ENCODE measurements around the gene MDP1.
"Not testable (repeated sequence)": the region's sequence is repeated elsewhere in the genome, so short reads cannot be mapped to it uniquely, and the experiment has no call there.

The MDP1 gene

GRCh38 chr14:24202538-24202937 lies 13.3 kb downstream of the MDP1 start:
- DNase-seq (ENCODE audit: low read depth in 4 of 4, low spot score in 1 of 4), result not testable (repeated sequence)

- no peak for DNase-seq (ENCODE audit: low read depth in 4 of 4, low spot score in 1 of 4)
These were observed 16.9 kb downstream of the MDP1 start for GRCh38 chr14:24198814-24199524.

- no peak for DNase-seq (ENCODE audit: low read depth in 4 of 4, low spot score in 1 of 4)
These were observed 18.8 kb downstream of the MDP1 start for GRCh38 chr14:24197056-24197450.

- DNase-seq (ENCODE audit: low read depth in 4 of 4, low spot score in 1 of 4), result no peak
These were observed 19.5 kb downstream of the MDP1 start for GRCh38 chr14:24196071-24197055.

GRCh38 chr14:24195186-24196070 lies 20.4 kb downstream of the MDP1 start, which contains the start of gene TM9SF1:
Gene TM9SF1, minus strand, starts transcription at chr14:24195441. Its CDS starts 422 bp downstream, at chr14:24195019.
- DNase-seq (ENCODE audit: low read depth in 4 of 4, low spot score in 1 of 4), result peak; percentile 63 to 78 (median 76)

- no peak for DNase-seq (ENCODE audit: low read depth in 4 of 4, low spot score in 1 of 4)
These were observed 21.0 kb downstream of the MDP1 start for GRCh38 chr14:24194873-24195185.

- no peak for DNase-seq (ENCODE audit: low read depth in 4 of 4, low spot score in 1 of 4)
These were observed 21.5 kb downstream of the MDP1 start for GRCh38 chr14:24194186-24194872.

GRCh38 chr14:24192933-24193332 lies 22.9 kb downstream of the MDP1 start:
- DNase-seq (ENCODE audit: low read depth in 4 of 4, low spot score in 1 of 4), result no peak

- DNase-seq (ENCODE audit: low read depth in 4 of 4, low spot score in 1 of 4), result no peak
These were observed 25.4 kb downstream of the MDP1 start for GRCh38 chr14:24190416-24190815.

GRCh38 chr14:24189460-24189859 lies 26.4 kb downstream of the MDP1 start:
- no peak for DNase-seq (ENCODE audit: low read depth in 4 of 4, low spot score in 1 of 4)

- DNase-seq (ENCODE audit: low read depth in 4 of 4, low spot score in 1 of 4), result no peak
These were observed 26.8 kb downstream of the MDP1 start for GRCh38 chr14:24189059-24189375.

GRCh38 chr14:24188251-24189058 lies 27.4 kb downstream of the MDP1 start, which contains the start of gene IPO4:
Gene IPO4, minus strand, starts transcription at chr14:24188816. Its CDS starts 29 bp downstream, at chr14:24188787.
- peak; percentile 80 to 94 (median 89) for DNase-seq (ENCODE audit: low read depth in 4 of 4, low spot score in 1 of 4)

GRCh38 chr14:24187539-24187915 lies 28.3 kb downstream of the MDP1 start:
- no peak for DNase-seq (ENCODE audit: low read depth in 4 of 4, low spot score in 1 of 4)

- no peak for DNase-seq (ENCODE audit: low read depth in 4 of 4, low spot score in 1 of 4)
These were observed 28.9 kb downstream of the MDP1 start for GRCh38 chr14:24186831-24187538.

- no peak for DNase-seq (ENCODE audit: low read depth in 4 of 4, low spot score in 1 of 4)
These were observed 30.1 kb downstream of the MDP1 start for GRCh38 chr14:24185741-24186140.

GRCh38 chr14:24185026-24185425 lies 30.8 kb downstream of the MDP1 start:
- DNase-seq (ENCODE audit: low read depth in 4 of 4, low spot score in 1 of 4), result no peak

GRCh38 chr14:24184104-24184970 lies 31.5 kb downstream of the MDP1 start:
- DNase-seq (ENCODE audit: low read depth in 4 of 4, low spot score in 1 of 4), result no peak

GRCh38 chr14:24183014-24183481 lies 32.8 kb downstream of the MDP1 start:
- DNase-seq (ENCODE audit: low read depth in 4 of 4, low spot score in 1 of 4), result no peak

Data from stimulated activated CD4-positive, alpha-beta T cell treated with anti-CD3 and anti-CD28 coated beads, Interleukin-1b, Interleukin-23, amount 100 ng/mL, for 24 hours (primary cell).